Esophagus (tissue), 2 donors: ENCODE results near the gene ST8SIA1. TPM values are rescaled to one million over a fixed set of nuclear protein-coding genes. Genes with fewer than 3 reads are reported as not detected.
"Not testable (repeated sequence)": the region's sequence is repeated elsewhere in the genome, so short reads cannot be mapped to it uniquely, and the experiment has no call there.

Experiments used
- H3K27ac ChIP-seq, 2 donors: one replicate each; pipeline ENCODE4 v1.5.1; 2013; ENCODE audit warnings: low read depth in 2 of 2, mild to moderate bottlenecking in 2 of 2, inconsistent platforms in 1 of 2, low read length in 1 of 2, moderate library complexity in 1 of 2
- H3K27me3 ChIP-seq, 2 donors: one replicate each; pipeline ENCODE4 v1.6.1; 2013; ENCODE audit warnings: low read length in 2 of 2, control low read depth in 1 of 2, mild to moderate bottlenecking in 1 of 2; ENCODE audit not compliant: insufficient read depth in 2 of 2, control insufficient read depth in 1 of 2
- H3K36me3 ChIP-seq, 2 donors: one replicate each; pipeline ENCODE4 v1.6.1; 2013; ENCODE audit warnings: low read length in 1 of 2; ENCODE audit not compliant: control insufficient read depth in 2 of 2, insufficient read depth in 2 of 2
- H3K4me1 ChIP-seq, 2 donors: one replicate each; pipeline ENCODE4 v1.6.1; 2013; ENCODE audit warnings: low read length in 1 of 2; ENCODE audit not compliant: control insufficient read depth in 2 of 2, insufficient read depth in 2 of 2
- H3K4me3 ChIP-seq, 2 donors: one replicate each; pipeline ENCODE4 v1.5.1; 2013; ENCODE audit warnings: low read length in 2 of 2, mild to moderate bottlenecking in 2 of 2, low read depth in 1 of 2, moderate library complexity in 1 of 2
- H3K9me3 ChIP-seq, 2 donors: one replicate each; pipeline ENCODE4 v1.6.1; 2013; ENCODE audit warnings: mild to moderate bottlenecking in 2 of 2, low read depth in 1 of 2, low read length in 1 of 2, moderate library complexity in 1 of 2; ENCODE audit not compliant: control insufficient read depth in 2 of 2, insufficient read depth in 1 of 2
- WGBS, 2 donors: extraction: QIAGEN DNeasy Blood & Tissue Kit; methylation state at CpG; one replicate each; pipeline ENCODE4 v1.1.7; 2013; 5-methylcytosine and 5-hydroxymethylcytosine counted together
- polyA plus RNA-seq, 2 donors: library from polyadenylated mRNA; stranded (reverse); fragments of 200-250 nt; gene quantifications; one replicate each; pipeline ENCODE4 v1.2.3, GENCODE V29; 2013
- donor health status: healthy with polysubstance abuse.
- donor health status: Bipolar disorder and iron deficiency.

The ST8SIA1 gene, protein sequence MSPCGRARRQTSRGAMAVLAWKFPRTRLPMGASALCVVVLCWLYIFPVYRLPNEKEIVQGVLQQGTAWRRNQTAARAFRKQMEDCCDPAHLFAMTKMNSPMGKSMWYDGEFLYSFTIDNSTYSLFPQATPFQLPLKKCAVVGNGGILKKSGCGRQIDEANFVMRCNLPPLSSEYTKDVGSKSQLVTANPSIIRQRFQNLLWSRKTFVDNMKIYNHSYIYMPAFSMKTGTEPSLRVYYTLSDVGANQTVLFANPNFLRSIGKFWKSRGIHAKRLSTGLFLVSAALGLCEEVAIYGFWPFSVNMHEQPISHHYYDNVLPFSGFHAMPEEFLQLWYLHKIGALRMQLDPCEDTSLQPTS
- 1 to 10 TPM in 1 of 2 donors, under 1 TPM in 1; 0.83 to 1.1 TPM for polyA plus RNA-seq

DNA sequence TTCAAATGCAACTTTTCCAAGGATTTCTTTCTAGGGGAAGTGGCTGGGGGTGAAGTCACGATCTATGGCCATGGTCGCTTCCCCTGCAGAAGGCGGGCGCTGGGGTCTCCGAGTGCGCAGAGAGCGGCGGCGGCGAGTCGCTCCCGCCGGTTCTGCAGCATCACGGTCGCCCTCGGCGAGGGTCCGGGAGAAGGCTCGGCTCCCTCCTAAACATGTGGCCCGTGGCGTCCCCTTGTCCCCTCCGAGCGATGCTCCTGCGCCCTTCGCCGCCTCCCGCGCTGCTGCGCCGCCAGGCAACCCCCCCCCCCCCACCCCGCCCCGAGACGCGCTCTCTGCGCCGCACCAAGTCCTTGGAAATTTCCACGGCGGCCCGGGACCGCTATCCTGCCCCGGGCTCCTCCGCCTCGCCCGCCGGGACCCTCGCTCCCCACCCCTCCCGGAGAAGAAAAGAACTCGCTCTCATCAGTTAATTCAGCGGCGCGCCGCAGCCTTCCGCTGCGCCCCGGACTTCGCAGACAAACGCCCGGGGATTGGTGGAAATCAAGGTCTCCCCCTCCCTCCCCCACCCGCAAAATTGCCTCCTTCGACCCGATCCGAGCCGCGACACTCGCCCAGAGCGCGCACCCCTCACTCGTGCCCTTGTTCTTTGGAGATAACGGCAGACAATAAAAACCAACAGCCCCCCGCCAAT, at the start of gene ST8SIA1:
Gene ST8SIA1 (minus strand): TSS at position 298 of the 691 bp plus-strand sequence. CDS start 475 bp downstream, outside the sequence.
- 0 to 2% methylated on average over 62 to 70 of the region's 70 CpGs for WGBS, 2 donors
- Histone ChIP-seq H3K9me3 (no peaks in the 10 kb centered on the region), H3K36me3 (no peaks in the 10 kb centered on the region), H3K4me1 (peaks cover 0 to 2% of the 10 kb centered on the region in 2 donors), H3K4me3 (peak within 1 kb of the TSS; percentile 51 to 70), H3K27ac (peak within 1 kb of the TSS; percentile 64 to 65), H3K27me3 (no peaks in the 10 kb centered on the region)

DNA sequence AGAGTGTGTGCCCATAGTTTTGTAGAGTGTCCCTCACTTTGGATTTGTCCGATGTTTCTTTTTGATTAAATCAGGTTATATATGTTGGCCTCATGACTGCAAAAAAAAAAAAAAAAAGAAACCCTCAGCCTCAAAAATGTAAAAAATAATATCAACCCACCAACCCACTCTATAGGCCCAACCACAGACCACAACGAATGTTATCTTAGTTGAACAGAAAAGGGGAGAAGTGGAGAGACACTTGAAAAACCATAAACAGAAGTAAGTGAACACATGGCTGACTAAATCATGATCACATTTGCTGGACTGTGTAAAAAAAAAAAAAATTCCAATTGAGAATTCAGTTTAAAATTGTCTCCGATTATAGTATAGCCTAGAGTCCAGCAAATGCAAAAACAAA, 45.5 kb upstream of the ST8SIA1 start:
- Histone ChIP-seq H3K36me3 (no peaks in the 10 kb centered on the region), H3K27ac (no peak overlapping the region), H3K27me3 (no peaks in the 10 kb centered on the region), H3K9me3 (no peaks in the 10 kb centered on the region), H3K4me1 (no peaks in the 10 kb centered on the region), H3K4me3 (no peak overlapping the region)
- WGBS, 2 donors = 79 to 86% methylated on average over 3 of the region's 3 CpGs

DNA sequence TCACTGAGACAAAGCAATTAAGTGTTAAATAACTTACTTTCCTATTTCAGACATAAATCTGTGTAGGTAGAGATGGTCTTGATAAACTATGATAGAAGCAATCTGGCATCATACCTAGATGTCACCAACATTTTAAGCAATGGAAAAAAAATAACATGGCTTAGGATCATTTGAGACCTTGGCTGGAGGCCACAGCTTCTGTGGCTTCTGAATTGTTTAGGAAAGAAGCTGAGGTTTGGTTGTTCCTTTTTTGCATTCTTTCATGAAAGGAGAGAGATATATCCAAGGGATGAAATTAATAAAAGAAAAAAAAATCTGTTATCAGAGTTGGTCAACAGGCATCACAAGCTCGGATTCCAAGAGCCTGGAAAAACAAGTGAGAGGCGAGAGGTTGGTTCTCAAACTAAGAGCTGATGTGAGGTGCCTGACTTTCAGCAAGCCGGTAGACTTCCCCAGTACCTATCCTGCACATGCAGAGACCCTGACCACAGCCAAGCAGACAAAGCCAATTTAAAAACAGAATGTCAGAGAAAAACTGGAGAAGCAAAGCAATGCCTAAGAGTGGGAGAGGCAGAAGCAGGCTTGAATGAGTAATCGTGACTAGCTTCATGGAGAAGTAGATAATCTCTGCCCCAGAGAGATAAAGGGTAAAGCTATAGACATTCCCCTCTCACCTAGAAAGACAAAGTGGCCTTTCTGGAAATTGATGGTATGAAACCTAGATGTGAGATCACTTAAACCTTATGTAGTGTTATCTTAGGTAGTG, 43.4 kb upstream of the ST8SIA1 start:
- Histone ChIP-seq H3K4me3 (no peak overlapping the region), H3K9me3 (no peaks in the 10 kb centered on the region), H3K27ac (no peak overlapping the region), H3K27me3 (no peaks in the 10 kb centered on the region), H3K36me3 (no peaks in the 10 kb centered on the region), H3K4me1 (no peaks in the 10 kb centered on the region)
- WGBS, 2 donors = 61 to 67% methylated on average over 4 of the region's 4 CpGs

DNA sequence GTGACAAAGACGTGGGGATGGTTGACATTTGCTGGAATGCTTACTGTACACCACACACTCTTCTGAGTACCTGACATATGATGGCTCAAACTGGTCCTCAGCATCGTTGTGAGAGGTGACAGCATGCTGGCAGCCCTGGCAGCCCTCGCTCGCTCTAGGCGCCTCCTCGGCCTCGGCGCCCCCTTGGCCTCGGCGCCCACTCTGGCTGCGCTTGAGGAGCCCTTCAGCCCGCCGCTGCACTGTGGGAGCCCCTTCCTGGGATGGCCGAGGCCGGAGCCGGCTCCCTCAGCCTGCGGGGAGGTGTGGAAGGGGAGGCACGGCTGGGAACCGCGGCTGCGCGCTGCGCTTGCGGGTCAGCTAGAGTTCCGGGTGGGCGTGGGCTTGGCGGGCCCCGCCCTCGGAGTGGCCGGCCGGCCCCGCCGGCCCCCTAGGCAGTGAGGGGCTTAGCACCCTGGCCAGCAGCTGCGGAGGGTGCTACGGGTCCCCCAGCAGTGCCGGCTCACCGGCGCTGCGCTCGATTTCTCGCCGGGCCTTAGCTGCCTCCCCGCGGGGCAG, 42.2 kb upstream of the ST8SIA1 start:
- 95 to 97% methylated on average over 43 to 44 of the region's 44 CpGs for WGBS, 2 donors
- not testable (repeated sequence) for H3K27me3 ChIP-seq, H3K9me3 ChIP-seq, H3K4me3 ChIP-seq, H3K27ac ChIP-seq, H3K4me1 ChIP-seq, H3K36me3 ChIP-seq

DNA sequence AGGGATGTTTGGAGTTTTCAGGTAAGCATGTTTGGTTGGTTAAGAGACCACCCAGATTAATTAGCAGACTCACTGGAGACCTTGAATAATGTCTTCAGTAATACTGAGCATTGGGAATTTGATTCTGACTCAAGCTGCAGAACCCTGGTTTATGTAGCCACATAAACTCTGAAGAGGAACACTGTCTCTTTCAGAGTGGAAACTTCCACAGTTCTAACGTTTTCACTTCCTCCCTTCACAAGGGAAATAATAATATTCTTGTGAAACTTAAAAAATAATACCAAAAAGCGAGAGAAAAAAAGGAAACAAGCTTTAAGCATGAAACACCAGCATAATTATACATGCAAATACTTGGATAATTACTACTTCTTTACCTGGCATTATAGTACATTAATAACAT, 40.0 kb upstream of the ST8SIA1 start:
- Histone ChIP-seq H3K4me3 (no peak overlapping the region), H3K9me3 (no peaks in the 10 kb centered on the region), H3K4me1 (no peaks in the 10 kb centered on the region), H3K36me3 (no peaks in the 10 kb centered on the region), H3K27ac (no peak overlapping the region), H3K27me3 (no peaks in the 10 kb centered on the region)
- WGBS, 2 donors = 55 to 61% methylated on average over 2 of the region's 2 CpGs

DNA sequence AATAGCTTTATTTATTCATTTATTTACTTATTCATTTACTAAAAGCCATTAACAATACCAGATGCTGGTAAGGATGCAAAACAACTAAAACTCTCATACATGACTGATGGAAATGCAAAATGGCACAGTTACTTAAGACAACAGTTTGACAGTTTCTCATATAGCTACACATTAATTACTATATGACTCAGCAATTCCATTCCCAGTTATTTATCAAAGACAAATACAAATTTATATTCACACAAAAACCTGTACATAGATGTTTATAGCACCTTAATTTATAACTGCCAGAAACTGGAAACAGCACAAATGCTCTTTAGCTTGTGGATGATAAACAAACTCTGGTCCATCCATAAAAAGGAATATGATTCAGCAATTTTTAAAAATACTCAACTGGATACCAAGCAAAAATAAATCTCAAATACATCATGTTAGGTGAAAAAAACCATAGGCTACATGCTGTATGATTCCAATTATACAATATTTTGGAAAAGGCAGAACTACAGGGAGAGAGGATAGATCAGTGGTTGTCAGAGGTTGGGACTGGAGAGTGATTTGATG, 37.9 kb upstream of the ST8SIA1 start:
- H3K27me3 ChIP-seq = no peaks in the 10 kb centered on the region
- no peaks in the 10 kb centered on the region for H3K9me3 ChIP-seq
- no peak overlapping the region for H3K4me3 ChIP-seq
- no peaks in the 10 kb centered on the region for H3K36me3 ChIP-seq
- H3K27ac ChIP-seq = no peak overlapping the region
- no peaks in the 10 kb centered on the region for H3K4me1 ChIP-seq

DNA sequence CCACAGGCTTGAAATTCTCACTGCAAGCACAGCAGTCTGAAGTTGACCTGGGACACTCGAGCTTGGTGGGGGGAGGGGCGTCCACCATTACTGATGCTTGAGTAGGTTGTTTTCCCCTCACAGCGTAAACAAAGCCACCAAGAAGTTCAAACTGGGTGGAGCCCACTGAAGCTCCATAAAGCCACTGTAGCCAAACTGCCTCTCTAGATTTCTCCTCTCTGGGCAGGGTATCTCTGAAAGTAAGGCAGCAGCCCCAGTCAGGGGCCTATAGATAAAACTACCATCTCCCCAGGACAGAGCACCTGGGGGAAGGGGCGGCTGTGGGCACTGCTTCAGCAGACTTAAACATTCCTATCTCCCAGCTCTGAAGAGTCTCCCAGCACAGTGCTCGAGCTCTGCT, 31.7 kb upstream of the ST8SIA1 start:
- 73% methylated on average over 5 of the region's 5 CpGs for WGBS, 2 donors
- no peaks in the 10 kb centered on the region for H3K36me3 ChIP-seq
- no peak overlapping the region for H3K4me3 ChIP-seq
- no peaks in the 10 kb centered on the region for H3K4me1 ChIP-seq
- no peaks in the 10 kb centered on the region for H3K9me3 ChIP-seq
- no peak overlapping the region for H3K27ac ChIP-seq
- H3K27me3 ChIP-seq = no peaks in the 10 kb centered on the region

DNA sequence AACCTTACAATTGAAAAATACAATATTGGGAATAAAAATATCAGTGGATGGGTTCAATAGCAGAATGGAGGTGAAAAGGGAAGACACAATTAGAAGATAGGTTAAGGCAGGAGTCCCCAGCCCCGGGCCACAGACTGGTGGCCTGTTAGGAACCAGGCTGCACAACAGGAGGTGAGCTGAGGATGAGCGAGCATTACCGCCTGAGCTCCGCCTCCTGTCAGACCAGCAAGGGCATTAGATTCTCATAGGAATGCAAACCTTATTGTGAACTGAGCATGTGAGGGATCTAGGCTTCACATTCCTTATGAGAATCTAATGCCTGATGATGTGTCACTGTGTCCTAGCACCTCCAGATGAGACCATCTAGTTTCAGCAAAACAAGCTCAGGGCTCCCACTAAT, 27.3 kb upstream of the ST8SIA1 start:
- H3K9me3 ChIP-seq = no peaks in the 10 kb centered on the region
- H3K27ac ChIP-seq = no peak overlapping the region
- no peaks in the 10 kb centered on the region for H3K27me3 ChIP-seq
- 80 to 84% methylated on average over 4 of the region's 4 CpGs for WGBS, 2 donors
- no peak overlapping the region for H3K4me3 ChIP-seq
- no peaks in the 10 kb centered on the region for H3K4me1 ChIP-seq
- H3K36me3 ChIP-seq = no peaks in the 10 kb centered on the region

DNA sequence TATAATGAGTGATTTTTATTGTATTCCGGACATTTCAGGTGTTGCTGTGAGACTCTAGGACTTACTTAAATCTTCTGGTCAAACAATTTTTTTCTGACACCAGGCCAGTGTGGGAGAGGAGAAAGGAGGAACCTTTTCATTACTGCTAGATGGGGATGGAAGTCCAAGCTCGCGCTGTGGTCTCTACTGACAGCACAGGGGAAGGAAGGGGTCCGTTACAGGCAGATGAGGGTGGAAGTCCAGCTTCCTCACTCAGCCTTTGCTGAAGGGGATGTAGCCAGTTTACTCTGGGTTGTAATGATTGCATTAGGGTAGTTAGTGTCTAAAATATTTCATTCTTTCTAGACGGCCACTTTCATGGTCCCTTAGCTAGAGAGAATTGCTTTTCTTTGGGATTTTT, 26.3 kb upstream of the ST8SIA1 start:
- no peaks in the 10 kb centered on the region for H3K27me3 ChIP-seq
- H3K9me3 ChIP-seq = no peaks in the 10 kb centered on the region
- no peak overlapping the region for H3K4me3 ChIP-seq
- H3K36me3 ChIP-seq = no peaks in the 10 kb centered on the region
- H3K27ac ChIP-seq = no peak overlapping the region
- 70 to 81% methylated on average over 5 of the region's 5 CpGs for WGBS, 2 donors
- H3K4me1 ChIP-seq = no peaks in the 10 kb centered on the region
